ENCODE results near the gene ARSG. TPM values are rescaled to one million over a fixed set of nuclear protein-coding genes. Genes with fewer than 3 reads are reported as not detected.

Gene ARSG
- total and polyA plus RNA-seq, 10 of the 15 experiments (the other 5 are each of a cell fraction or from before 2014, with no cell fraction given): 2.9 to 13.5 (median 7.6) TPM

- TF ChIP-seq IRF5 (IDR thresholded peaks at IDR 0.05; ENCODE audit: borderline replicate concordance) (no peak), HSF1 (IDR thresholded peaks at IDR 0.05; ENCODE audit: low read depth, low read length) (no peak), ATF7 (IDR thresholded peaks at IDR 0.05; ENCODE audit: low read depth) (peak; percentile 54; the same call in 1 of the 2 replicates), SIX5 (IDR thresholded peaks at IDR 0.05; ENCODE audit: low read depth, low read length, severe bottlenecking) (no peak), SUPT20H (IDR thresholded peaks at IDR 0.05; ENCODE audit: borderline replicate concordance, control insufficient read depth, low read depth, low read length) (no peak), HDAC6 (IDR thresholded peaks at IDR 0.05; ENCODE audit: unreplicated experiment) (no peak), CBX5 (IDR thresholded peaks at IDR 0.05; ENCODE audit: low read depth) (no peak), EED (IDR thresholded peaks at IDR 0.05; ENCODE audit: low read depth) (no peak), IKZF2 (IDR thresholded peaks at IDR 0.05) (peak; percentile 16 to 34; a peak in 1 of 4 replicates), SKIL (IDR thresholded peaks at IDR 0.05; ENCODE audit: low read depth, poor library complexity, severe bottlenecking) (peak; percentile 46), RAD21 (IDR thresholded peaks at IDR 0.05; ENCODE audit: insufficient read depth, low read depth, low read length) (peak; percentile 85)
These were observed 171.3 kb downstream of the ARSG start (continued) for GRCh38 chr17:68462381-68463210.
